NCI-H1048 (cell line): Measurements from ENCODE around the gene ITSN2.
A peak's percentile ranks its signal among the peaks of the same experiment; 100 is the strongest.
"Not testable (repeated sequence)": the region's sequence is repeated elsewhere in the genome, so short reads cannot be mapped to it uniquely, and the experiment has no call there.

Source experiments
- DNase-seq: peaks from one replicate; lab custom pipeline; 2025; lab: John Stamatoyannopoulos, UW

ITSN2 gene

GRCh38 chr2:24360050-24360962 lies at the start of gene ITSN2:
Gene ITSN2 (minus strand): TSS chr2:24360536. CDS start chr2:24328082, 32,454 bp downstream.
- peak; percentile 41 for DNase-seq

- no peak for DNase-seq
These were observed 48.8 kb upstream of the ITSN2 start for GRCh38 chr2:24409171-24409570.

GRCh38 chr2:24408704-24409103 lies 48.4 kb upstream of the ITSN2 start:
- DNase-seq = not testable (repeated sequence)

GRCh38 chr2:24404491-24404921 lies 44.2 kb upstream of the ITSN2 start:
- no peak for DNase-seq

GRCh38 chr2:24403832-24404212 lies 43.5 kb upstream of the ITSN2 start:
- DNase-seq = no peak

GRCh38 chr2:24403168-24403831 lies 43.0 kb upstream of the ITSN2 start:
- DNase-seq = no peak

GRCh38 chr2:24402242-24403097 lies 42.1 kb upstream of the ITSN2 start:
- DNase-seq = no peak

- no peak for DNase-seq
These were observed 40.0 kb upstream of the ITSN2 start for GRCh38 chr2:24400207-24400907.

- no peak for DNase-seq
These were observed 39.3 kb upstream of the ITSN2 start for GRCh38 chr2:24399434-24400206.

GRCh38 chr2:24394998-24395397 lies 34.7 kb upstream of the ITSN2 start:
- no peak for DNase-seq

GRCh38 chr2:24392542-24393059 lies 32.3 kb upstream of the ITSN2 start:
- DNase-seq = no peak

GRCh38 chr2:24385366-24385765 lies 25.0 kb upstream of the ITSN2 start:
- no peak for DNase-seq

- peak; percentile 16 for DNase-seq
These were observed 22.2 kb upstream of the ITSN2 start for GRCh38 chr2:24382363-24383073.

- no peak for DNase-seq
These were observed 20.5 kb upstream of the ITSN2 start for GRCh38 chr2:24380820-24381219.

GRCh38 chr2:24375349-24376087 lies 15.2 kb upstream of the ITSN2 start:
- DNase-seq = no peak

- DNase-seq = no peak
These were observed 14.0 kb upstream of the ITSN2 start for GRCh38 chr2:24374301-24374700.

GRCh38 chr2:24372033-24372432 lies 11.7 kb upstream of the ITSN2 start:
- no peak for DNase-seq

GRCh38 chr2:24365826-24366225 lies 5.5 kb upstream of the ITSN2 start:
- no peak for DNase-seq

- DNase-seq = no peak
These were observed 4.7 kb upstream of the ITSN2 start for GRCh38 chr2:24365051-24365450.
